BLaER1 (cell line): ENCODE data around the gene XPNPEP2.

Experiments
- H3K27ac ChIP-seq: shearing (Covaris generic); formaldehyde crosslinking; 2 replicates; pipeline ENCODE4 v1.8.1; 2022
- H3K27me3 ChIP-seq: shearing (Covaris generic); formaldehyde crosslinking; 2 replicates; pipeline ENCODE4 v1.8.1; 2022
- H3K36me3 ChIP-seq: shearing (Covaris generic); formaldehyde crosslinking; 2 replicates; pipeline ENCODE4 v1.8.1; 2022
- H3K4me1 ChIP-seq: shearing (Covaris generic); formaldehyde crosslinking; 2 replicates; pipeline ENCODE4 v1.8.1; 2022
- H3K4me2 ChIP-seq: shearing (Covaris generic); formaldehyde crosslinking; 2 replicates; pipeline ENCODE4 v1.8.1; 2022
- H3K4me3 ChIP-seq: shearing (Covaris generic); formaldehyde crosslinking; 2 replicates; pipeline ENCODE4 v1.8.1; 2022
- H3K9ac ChIP-seq: shearing (Covaris generic); formaldehyde crosslinking; 2 replicates; pipeline ENCODE4 v1.8.1; 2022
- H3K9me3 ChIP-seq: shearing (Covaris generic); formaldehyde crosslinking; 2 replicates; pipeline ENCODE4 v1.8.1; 2022
- H4K20me1 ChIP-seq: shearing (Covaris generic); formaldehyde crosslinking; 2 replicates; pipeline ENCODE4 v1.8.1; 2022
- Cebpa-rat ChIP-seq: shearing (Covaris generic); IDR thresholded peaks from 2 replicates; pipeline ENCODE4 v1.8.1; 2022

Gene XPNPEP2

GRCh38 chrX:129802863-129803262, 64.1 kb downstream of the XPNPEP2 start:
- H3K4me3 ChIP-seq: no peak overlapping the region
- H3K27ac ChIP-seq: no peak overlapping the region
- peaks cover 60% of the 10 kb centered on the region for H3K27me3 ChIP-seq
- H3K9me3 ChIP-seq: no peaks in the 10 kb centered on the region
- no peak overlapping the region for H3K9ac ChIP-seq
- no peak overlapping the region for H3K4me2 ChIP-seq
- peaks cover 4% of the 10 kb centered on the region for H4K20me1 ChIP-seq
- TF ChIP-seq Cebpa-rat: no peak
- no peaks in the 10 kb centered on the region; the same call in 1 of the 2 replicates for H3K4me1 ChIP-seq
- H3K36me3 ChIP-seq: peaks cover 36% of the 10 kb centered on the region

- Histone ChIP-seq H3K4me2 (no peak overlapping the region), H3K36me3 (peaks cover 32% of the 10 kb centered on the region), H3K9me3 (peaks cover 9% of the 10 kb centered on the region), H3K4me1 (no peaks in the 10 kb centered on the region), H3K27me3 (peaks cover 45% of the 10 kb centered on the region), H4K20me1 (no peaks in the 10 kb centered on the region; the same call in 1 of the 2 replicates), H3K27ac (no peak overlapping the region), H3K4me3 (no peak overlapping the region), H3K9ac (no peak overlapping the region)
- no peak for TF ChIP-seq Cebpa-rat
Observed at GRCh38 chrX:129804806-129805205, 66.0 kb downstream of the XPNPEP2 start.

- Histone ChIP-seq H3K4me2 (no peak overlapping the region), H3K27ac (no peak overlapping the region), H3K36me3 (peaks cover 56% of the 10 kb centered on the region), H3K9me3 (peaks cover 9% of the 10 kb centered on the region), H3K4me1 (no peaks in the 10 kb centered on the region), H3K9ac (no peak overlapping the region), H3K27me3 (peaks cover 43% of the 10 kb centered on the region), H4K20me1 (no peaks in the 10 kb centered on the region), H3K4me3 (no peak overlapping the region)
- TF ChIP-seq Cebpa-rat: no peak
Observed at GRCh38 chrX:129808158-129808828, 69.5 kb downstream of the XPNPEP2 start.

GRCh38 chrX:129808829-129809796, 70.3 kb downstream of the XPNPEP2 start:
- Histone ChIP-seq H4K20me1 (no peaks in the 10 kb centered on the region), H3K27me3 (peaks cover 44% of the 10 kb centered on the region), H3K36me3 (peaks cover 64% of the 10 kb centered on the region), H3K4me3 (no peak overlapping the region), H3K4me1 (no peaks in the 10 kb centered on the region), H3K9me3 (peaks cover 9% of the 10 kb centered on the region), H3K4me2 (no peak overlapping the region), H3K9ac (no peak overlapping the region), H3K27ac (no peak overlapping the region)
- TF ChIP-seq Cebpa-rat: no peak

GRCh38 chrX:129813662-129814368, 75.0 kb downstream of the XPNPEP2 start:
- Histone ChIP-seq H3K36me3 (peaks cover 52% of the 10 kb centered on the region), H3K4me2 (no peak overlapping the region), H3K27me3 (peaks cover 40% of the 10 kb centered on the region), H3K9me3 (peaks cover 11% of the 10 kb centered on the region), H3K4me1 (no peaks in the 10 kb centered on the region), H3K9ac (no peak overlapping the region), H3K27ac (no peak overlapping the region), H4K20me1 (no peaks in the 10 kb centered on the region), H3K4me3 (no peak overlapping the region)
- TF ChIP-seq Cebpa-rat: no peak

- H3K9ac ChIP-seq: no peak overlapping the region
- no peak for TF ChIP-seq Cebpa-rat
Observed at GRCh38 chrX:129818123-129818522, 79.3 kb downstream of the XPNPEP2 start.

More at GRCh38 chrX:129818123-129818522, 79.3 kb downstream of the XPNPEP2 start:
- H3K4me1 ChIP-seq: no peaks in the 10 kb centered on the region
- H4K20me1 ChIP-seq: no peaks in the 10 kb centered on the region
- peaks cover 29% of the 10 kb centered on the region for H3K27me3 ChIP-seq
- H3K4me3 ChIP-seq: no peak overlapping the region
- H3K36me3 ChIP-seq: peaks cover 29% of the 10 kb centered on the region
- H3K4me2 ChIP-seq: no peak overlapping the region
- H3K9me3 ChIP-seq: 0 out of 2 replicates have a peak, but pooled peaks cover 3% of the 10 kb centered on the region
- H3K27ac ChIP-seq: no peak overlapping the region
